ENCODE data around the gene RIOK1.

DNA sequence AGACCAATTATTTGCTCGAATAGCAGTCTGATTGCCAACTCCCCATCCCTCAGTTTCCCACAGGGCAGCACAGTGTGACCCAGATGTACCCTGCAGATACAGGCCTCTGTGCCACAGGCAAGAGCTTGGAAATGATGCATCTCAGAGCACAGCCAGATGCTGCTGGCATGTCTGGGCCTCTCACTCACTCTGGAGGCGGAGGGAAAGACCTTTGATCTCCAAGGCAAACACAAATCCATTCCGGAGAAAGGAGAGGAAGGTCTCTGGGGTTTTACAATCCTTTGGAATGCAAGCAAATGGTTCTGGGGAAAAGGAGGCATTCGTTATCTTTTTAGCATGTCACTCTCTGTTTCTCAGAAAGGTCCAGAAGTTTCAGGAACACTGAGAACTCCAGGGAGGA is 74.2 kb downstream of the RIOK1 start:
- TF ChIP-seq, protein P1, sequence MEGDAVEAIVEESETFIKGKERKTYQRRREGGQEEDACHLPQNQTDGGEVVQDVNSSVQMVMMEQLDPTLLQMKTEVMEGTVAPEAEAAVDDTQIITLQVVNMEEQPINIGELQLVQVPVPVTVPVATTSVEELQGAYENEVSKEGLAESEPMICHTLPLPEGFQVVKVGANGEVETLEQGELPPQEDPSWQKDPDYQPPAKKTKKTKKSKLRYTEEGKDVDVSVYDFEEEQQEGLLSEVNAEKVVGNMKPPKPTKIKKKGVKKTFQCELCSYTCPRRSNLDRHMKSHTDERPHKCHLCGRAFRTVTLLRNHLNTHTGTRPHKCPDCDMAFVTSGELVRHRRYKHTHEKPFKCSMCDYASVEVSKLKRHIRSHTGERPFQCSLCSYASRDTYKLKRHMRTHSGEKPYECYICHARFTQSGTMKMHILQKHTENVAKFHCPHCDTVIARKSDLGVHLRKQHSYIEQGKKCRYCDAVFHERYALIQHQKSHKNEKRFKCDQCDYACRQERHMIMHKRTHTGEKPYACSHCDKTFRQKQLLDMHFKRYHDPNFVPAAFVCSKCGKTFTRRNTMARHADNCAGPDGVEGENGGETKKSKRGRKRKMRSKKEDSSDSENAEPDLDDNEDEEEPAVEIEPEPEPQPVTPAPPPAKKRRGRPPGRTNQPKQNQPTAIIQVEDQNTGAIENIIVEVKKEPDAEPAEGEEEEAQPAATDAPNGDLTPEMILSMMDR (IDR thresholded peaks at IDR 0.05): no peak
- TF ChIP-seq ZFX (IDR thresholded peaks at IDR 0.05; ENCODE audit: borderline replicate concordance): no peak
